ENCODE measurements around the gene CORIN.
"Not testable (repeated sequence)": the region's sequence is repeated elsewhere in the genome, so short reads cannot be mapped to it uniquely, and the experiment has no call there.

Gene CORIN

GRCh38 chr4:47831026-47831679 is 6.7 kb downstream of the CORIN start:
- peak; percentile 70 for DNase-seq

GRCh38 chr4:47830265-47831025 is 7.4 kb downstream of the CORIN start:
- DNase-seq, result peak; percentile 61

- no peak for DNase-seq
Measured at GRCh38 chr4:47829438-47829837, 8.4 kb downstream of the CORIN start.

- peak; percentile 21 for DNase-seq
Measured at GRCh38 chr4:47827343-47828047, 10.4 kb downstream of the CORIN start.

- no peak for DNase-seq
Measured at GRCh38 chr4:47824840-47825239, 13.0 kb downstream of the CORIN start.

GRCh38 chr4:47819178-47819577 is 18.7 kb downstream of the CORIN start:
- DNase-seq, result no peak

GRCh38 chr4:47817275-47817674 is 20.6 kb downstream of the CORIN start:
- DNase-seq, result no peak

- no peak for DNase-seq
Measured at GRCh38 chr4:47816748-47817147, 21.1 kb downstream of the CORIN start.

- DNase-seq, result no peak
Measured at GRCh38 chr4:47814618-47815295, 23.1 kb downstream of the CORIN start.

GRCh38 chr4:47809654-47810203 is 28.1 kb downstream of the CORIN start:
- DNase-seq, result no peak

GRCh38 chr4:47804598-47804997 is 33.3 kb downstream of the CORIN start:
- no peak for DNase-seq

GRCh38 chr4:47801481-47802002 is 36.3 kb downstream of the CORIN start:
- DNase-seq, result no peak

GRCh38 chr4:47798165-47798564 is 39.7 kb downstream of the CORIN start:
- no peak for DNase-seq

GRCh38 chr4:47791965-47792364 is 45.9 kb downstream of the CORIN start:
- no peak for DNase-seq

- DNase-seq, result no peak
Measured at GRCh38 chr4:47790105-47790504, 47.8 kb downstream of the CORIN start.

- DNase-seq, result no peak
Measured at GRCh38 chr4:47788126-47788525, 49.7 kb downstream of the CORIN start.

GRCh38 chr4:47786958-47787370 is 50.9 kb downstream of the CORIN start:
- DNase-seq, result no peak

- DNase-seq, result no peak
Measured at GRCh38 chr4:47785153-47785552, 52.7 kb downstream of the CORIN start.

- no peak for DNase-seq
Measured at GRCh38 chr4:47784222-47784621, 53.6 kb downstream of the CORIN start.

- no peak for DNase-seq
Measured at GRCh38 chr4:47776353-47776752, 61.5 kb downstream of the CORIN start.

GRCh38 chr4:47774079-47774478 is 63.8 kb downstream of the CORIN start:
- DNase-seq, result no peak

GRCh38 chr4:47771020-47771419 is 66.8 kb downstream of the CORIN start:
- DNase-seq, result no peak

- not testable (repeated sequence) for DNase-seq
Measured at GRCh38 chr4:47767956-47768355, 69.9 kb downstream of the CORIN start.
